ENCODE data around the gene KRTAP10-8.
"Not testable (repeated sequence)": the region's sequence is repeated elsewhere in the genome, so short reads cannot be mapped to it uniquely, and the experiment has no call there.

The KRTAP10-8 gene

DNA sequence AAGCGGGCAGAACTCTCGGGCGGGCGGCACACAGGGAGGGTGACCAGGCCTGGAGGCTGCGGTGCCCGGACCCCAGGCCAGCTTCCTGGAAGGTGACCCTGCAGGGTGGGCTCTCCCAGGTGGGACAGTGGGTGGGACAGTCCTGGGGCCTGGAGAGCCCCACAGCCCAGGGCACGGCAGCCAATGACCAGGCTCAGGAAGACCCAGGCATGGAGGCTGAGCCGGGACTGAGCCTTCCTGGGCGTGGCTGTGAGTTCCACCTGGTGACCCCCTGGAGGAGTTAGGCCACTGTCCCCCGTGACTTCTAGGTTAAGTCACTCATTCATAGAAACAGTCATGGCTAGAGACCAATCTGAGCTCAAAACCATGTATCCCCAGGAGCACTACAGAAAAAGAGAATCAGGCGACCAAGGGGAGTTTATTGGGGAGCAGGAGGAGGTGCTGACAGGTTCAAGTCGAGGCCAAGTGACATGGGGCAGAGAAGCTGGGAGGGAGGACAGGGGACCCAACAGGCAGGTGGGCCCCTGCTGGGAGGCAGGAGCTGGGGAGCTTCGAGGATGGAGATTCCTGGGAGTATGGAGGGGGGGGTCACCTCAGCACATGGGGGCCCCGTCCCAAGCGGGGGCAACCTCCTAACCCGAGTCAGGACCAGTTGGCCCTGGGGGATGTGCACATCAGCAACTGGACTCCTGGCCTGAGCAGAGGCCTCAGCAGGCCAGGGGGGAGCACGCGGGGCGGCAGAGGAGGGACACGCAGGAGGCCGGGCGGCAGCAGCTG lies 32.6 kb upstream of the KRTAP10-8 start:
- DNase-seq (ENCODE audit: low read depth in 4 of 4, low spot score in 1 of 4), result no peak

DNA sequence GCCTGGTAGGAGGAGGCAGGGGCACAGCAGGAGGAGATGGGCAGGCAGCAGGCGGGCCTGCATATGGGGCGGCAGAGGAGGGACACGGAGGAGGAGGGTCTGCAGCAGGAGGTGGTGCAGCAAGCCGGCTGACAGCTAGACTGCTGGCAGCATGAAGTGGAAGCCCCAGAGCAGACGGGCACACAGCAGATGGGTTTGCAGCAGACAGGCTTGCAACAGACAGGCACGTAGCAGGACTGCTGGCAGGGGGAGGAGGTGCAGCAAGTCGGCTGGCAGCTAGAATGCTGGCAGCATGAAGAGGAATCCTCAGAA lies 32.1 kb upstream of the KRTAP10-8 start:
- no peak for DNase-seq (ENCODE audit: low read depth in 4 of 4, low spot score in 1 of 4)

DNA sequence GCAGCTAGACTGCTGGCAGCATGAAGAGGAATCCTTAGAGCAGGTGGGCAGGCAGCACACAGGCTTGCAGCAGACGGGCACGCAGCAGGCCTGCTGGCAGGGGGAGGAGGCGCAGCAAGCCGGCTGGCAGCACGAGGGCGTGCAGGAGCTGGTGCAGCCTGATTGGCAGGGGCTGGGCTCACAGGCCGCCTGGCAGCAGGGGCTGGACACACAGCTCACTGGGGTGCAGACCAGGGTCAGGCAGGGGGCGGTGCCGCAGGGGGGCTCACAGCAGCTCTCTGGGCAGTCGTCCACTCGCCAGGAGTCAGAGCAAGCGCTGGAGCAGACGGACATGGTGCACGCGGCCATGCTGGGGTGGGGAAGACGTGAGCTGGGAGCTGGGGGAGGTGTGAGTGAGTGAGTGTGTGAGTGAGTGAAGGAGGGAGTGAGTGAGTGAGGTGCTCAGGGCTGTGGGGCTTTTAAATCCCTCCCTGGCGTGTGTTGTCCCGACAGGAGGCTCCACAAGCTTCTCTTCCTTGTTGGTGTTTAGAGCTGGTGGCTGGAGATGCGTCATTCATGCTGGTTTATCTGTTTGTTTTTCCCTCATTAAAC lies 31.6 kb upstream of the KRTAP10-8 start, which contains the start of gene KRTAP10-5:
Gene KRTAP10-5 (minus strand): TSS at position 374 of the 591 bp plus-strand sequence. CDS start 26 bp downstream, at position 348.
- not testable (repeated sequence) for DNase-seq (ENCODE audit: low read depth in 4 of 4, low spot score in 1 of 4)

DNA sequence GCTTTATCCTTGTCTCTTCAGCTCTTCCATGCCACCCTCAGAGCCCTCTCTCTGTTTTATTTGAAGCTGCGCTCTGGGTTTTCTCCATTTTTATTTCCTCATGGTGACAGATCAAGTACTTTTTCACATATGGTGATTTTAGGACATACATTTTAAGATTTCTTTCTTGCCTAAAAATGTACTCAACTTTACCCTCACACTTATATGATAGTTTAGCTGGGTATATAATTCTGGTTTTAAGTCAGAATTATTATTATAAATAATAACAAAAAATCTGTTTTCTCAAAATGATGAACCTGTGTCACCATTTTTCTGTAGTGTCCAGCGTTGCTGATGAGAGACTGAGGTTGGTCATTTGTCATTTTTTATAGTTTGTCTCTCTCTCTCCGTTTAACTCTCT lies 30.7 kb upstream of the KRTAP10-8 start:
- DNase-seq (ENCODE audit: low read depth in 4 of 4, low spot score in 1 of 4), result no peak

DNA sequence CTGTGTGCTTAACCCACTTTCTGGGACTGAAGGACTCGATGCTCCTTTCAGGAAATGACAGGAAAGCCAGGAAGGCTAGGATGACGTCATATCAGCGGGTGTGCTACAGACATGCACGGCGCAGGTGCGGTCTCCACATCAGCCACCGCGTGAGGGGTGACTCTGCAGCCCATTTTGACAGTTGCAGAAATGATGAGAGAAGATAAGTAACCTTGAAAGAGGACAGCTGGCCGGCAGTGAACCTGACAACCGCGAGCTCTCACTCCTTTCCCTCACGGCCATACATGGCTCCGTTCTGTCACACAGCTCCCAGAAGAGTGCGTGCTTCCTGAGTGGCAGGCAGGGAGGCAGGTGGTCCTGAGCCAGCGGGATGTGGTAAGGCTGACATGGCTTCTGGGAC lies 29.8 kb upstream of the KRTAP10-8 start:
- no peak for DNase-seq (ENCODE audit: low read depth in 4 of 4, low spot score in 1 of 4)

DNA sequence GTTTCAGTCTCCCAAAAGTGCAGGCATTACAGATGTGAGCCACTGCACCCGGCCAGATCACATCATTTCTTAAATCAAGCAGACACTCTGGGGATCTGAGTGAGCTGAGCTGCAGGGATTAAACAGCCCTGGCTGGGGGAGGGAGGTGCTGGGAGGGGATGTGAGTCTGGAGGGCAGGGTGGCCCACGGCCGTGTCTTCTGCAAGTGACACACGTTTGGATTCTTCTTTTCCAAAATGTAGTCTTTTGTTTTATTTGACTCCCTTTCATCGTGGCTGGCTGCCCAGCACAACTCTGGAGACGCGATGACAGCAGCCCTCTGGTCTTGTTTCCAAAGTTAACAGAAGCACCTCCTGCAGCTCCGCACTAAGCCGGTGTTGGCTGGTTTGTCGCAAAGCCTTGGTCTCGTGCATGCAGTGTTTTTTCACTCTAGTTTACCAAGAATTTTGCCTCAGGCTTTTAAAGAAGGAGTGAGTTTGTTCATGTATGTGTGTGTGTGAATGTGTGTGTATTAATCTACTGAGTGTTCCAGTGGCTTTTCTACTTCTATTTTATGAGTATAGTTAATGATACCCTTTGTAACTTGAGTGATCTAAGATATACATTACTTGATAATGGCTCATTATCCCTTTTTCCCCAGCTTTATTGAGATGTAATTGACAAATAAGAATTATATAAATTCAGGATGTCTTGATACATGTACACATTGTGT lies 28.6 kb upstream of the KRTAP10-8 start:
- DNase-seq (ENCODE audit: low read depth in 4 of 4, low spot score in 1 of 4), result no peak

DNA sequence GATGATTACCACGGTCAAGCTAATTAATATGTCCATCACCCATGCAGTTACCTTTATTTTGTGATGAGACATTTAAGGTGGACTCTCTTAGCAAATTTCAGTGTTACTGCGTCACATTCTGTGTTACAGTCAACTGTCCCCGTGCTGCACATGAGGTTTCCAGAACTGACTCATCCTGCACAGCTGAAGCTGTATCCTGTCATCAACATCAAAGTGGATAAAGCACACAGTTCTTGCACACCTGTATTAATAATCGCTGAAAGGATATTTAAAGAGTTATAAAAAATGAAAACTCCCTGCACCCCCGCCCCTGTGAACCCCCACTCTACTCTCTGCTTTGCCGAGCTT lies 28.1 kb upstream of the KRTAP10-8 start:
- DNase-seq (ENCODE audit: low read depth in 4 of 4, low spot score in 1 of 4), result no peak

DNA sequence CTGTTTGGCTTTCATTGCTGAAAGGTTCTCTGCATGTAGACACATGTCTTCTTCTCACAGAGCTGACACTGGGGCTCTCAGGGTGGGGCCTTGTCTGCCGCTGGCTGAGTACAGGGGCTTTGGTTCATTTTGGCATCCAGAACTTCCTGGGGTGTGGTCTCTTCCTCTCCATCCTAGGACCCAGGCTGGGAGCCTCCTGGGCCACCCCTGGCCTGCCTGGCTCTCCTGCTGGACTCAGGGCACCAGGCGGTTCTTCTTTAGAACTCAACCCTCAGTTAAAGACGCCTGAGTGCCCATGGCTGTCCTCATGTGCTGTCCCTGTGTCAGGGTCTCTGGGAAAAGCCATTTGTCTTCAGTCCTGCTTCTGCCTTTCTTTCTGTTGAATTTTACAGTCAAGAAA lies 26.0 kb upstream of the KRTAP10-8 start:
- DNase-seq (ENCODE audit: low read depth in 4 of 4, low spot score in 1 of 4), result no peak

DNA sequence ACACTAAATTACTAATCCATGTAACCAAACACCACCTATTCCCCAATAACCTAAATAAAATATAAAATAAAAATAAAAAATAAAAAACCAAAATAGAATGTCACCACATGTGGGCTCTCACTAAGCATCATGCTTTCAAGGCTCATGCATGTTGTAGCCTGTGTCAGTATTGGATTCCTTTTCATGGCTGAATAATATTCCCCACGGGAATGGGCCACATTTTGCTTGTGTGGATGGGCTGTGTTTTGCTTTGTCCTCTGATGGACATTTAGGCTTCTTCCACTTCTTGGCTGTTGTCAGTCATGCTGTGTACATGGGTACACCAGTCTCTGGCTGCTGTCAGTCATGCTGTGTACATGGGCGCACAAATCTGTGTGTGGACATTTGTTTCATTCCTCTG lies 22.8 kb upstream of the KRTAP10-8 start:
- DNase-seq (ENCODE audit: low read depth in 4 of 4, low spot score in 1 of 4), result no peak

DNA sequence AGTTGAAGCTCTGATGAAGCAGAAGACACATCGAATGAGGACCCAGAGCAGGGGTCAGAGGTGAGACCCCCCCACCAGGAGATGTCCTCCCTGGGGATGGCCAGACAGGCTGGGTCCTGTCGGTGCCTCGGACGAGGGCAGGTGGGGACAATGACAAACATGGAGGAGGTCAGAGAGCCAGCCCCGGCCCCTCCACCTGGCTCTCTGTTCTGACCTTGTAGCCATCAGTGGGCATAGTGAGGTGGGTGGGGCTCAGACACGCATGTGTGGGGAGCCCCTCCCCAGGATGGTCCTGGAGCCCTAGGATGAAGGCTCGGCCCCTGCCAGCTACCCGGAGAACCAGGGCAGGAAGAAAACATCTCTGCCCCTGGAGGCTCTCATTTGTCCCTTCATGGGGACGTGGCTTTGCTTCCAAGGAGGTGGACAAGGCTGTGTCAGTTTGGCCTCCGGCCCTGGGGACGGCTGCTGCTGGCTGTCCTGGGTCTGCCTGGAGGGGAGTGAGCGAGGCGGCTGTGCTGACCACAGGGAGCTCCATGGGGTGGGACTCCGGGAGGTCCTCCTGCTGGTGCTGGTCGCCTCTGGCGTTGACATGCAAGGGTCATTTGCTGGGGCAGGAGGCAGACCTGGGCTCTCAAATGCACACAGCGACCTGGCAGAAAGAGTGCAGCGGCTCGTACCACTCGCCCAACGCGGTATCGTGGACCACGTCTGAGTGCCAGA lies 22.1 kb upstream of the KRTAP10-8 start:
- no peak for DNase-seq (ENCODE audit: low read depth in 4 of 4, low spot score in 1 of 4)

DNA sequence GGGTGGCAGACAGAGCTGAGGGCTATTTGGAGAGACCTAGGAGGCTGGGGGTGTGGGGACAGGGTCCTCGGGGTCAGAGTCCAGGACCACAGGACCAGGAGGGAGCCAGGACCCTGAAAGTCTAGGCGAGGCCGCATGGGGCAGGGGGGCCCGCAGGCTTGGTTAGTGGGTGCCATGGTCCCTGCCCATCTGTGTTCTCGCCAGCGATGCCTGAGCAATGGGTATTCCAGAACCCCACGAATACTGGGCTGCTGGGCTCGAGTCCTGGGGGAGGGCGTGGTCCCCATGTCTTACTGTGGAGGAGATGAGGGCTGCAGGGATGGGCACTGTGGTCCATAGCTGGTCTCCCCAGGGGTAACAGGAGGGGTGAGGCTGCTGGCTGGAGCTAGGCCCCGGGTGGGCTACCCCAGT lies 21.6 kb upstream of the KRTAP10-8 start:
- no peak for DNase-seq (ENCODE audit: low read depth in 4 of 4, low spot score in 1 of 4)

DNA sequence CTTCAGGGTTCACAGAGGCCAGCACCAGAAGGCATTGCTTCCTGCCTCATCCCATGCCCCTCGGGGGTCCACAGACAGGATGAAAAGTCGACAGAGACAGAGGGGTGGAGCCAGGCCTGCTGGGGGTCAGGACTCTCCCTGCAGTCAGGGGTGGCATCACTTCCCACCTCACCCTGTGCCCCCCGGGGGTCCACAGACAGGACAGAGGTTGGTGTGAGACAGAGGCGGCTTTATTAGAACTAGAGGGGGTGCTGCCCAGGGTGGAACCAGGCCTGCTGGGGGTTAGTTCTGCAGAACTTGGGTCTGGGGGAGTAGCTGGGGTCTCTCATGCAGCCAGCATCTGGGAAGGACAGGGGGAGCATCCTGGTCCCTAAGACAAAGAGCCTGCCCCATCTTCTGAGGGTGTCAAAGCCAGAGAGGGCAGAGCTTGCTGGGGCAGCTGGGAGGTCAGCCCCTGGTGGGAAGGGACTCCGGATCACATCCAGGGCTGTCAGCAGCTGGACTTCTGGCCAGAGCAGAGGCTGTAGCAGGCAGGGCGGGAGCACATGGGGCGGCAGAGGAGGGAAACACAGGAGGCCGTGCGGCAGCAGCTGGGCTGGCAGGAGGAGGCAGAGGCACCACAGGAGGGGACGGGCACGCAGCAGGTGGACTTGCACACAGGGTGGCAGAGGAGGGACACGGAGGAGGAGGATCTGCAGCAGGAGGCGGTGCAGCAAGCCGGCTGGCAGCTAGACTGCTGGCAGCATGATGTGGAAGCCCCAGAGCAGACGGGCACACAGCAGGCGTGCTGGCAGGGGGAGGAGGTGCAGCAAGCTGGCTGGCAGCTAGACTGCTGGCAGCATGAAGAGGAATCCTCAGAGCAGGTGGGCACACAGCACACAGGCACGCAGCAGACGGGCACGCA lies 20.7 kb upstream of the KRTAP10-8 start:
- DNase-seq (ENCODE audit: low read depth in 4 of 4, low spot score in 1 of 4), result not testable (repeated sequence)

DNA sequence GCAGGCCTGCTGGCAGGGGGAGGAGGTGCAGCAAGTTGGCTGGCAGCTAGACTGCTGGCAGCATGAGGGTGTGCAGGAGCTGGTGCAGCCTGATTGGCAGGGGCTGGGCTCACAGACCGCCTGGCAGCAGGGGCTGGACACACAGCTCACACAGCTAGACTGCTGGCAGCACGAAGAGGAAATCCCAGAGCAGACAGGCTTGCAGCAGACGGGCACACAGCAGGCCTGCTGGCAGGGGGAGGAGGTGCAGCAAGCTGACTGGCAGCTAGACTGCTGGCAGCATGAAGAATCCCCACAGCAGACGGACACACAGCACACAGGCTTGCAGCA lies 20.1 kb upstream of the KRTAP10-8 start:
- DNase-seq (ENCODE audit: low read depth in 4 of 4, low spot score in 1 of 4), result not testable (repeated sequence)

DNA sequence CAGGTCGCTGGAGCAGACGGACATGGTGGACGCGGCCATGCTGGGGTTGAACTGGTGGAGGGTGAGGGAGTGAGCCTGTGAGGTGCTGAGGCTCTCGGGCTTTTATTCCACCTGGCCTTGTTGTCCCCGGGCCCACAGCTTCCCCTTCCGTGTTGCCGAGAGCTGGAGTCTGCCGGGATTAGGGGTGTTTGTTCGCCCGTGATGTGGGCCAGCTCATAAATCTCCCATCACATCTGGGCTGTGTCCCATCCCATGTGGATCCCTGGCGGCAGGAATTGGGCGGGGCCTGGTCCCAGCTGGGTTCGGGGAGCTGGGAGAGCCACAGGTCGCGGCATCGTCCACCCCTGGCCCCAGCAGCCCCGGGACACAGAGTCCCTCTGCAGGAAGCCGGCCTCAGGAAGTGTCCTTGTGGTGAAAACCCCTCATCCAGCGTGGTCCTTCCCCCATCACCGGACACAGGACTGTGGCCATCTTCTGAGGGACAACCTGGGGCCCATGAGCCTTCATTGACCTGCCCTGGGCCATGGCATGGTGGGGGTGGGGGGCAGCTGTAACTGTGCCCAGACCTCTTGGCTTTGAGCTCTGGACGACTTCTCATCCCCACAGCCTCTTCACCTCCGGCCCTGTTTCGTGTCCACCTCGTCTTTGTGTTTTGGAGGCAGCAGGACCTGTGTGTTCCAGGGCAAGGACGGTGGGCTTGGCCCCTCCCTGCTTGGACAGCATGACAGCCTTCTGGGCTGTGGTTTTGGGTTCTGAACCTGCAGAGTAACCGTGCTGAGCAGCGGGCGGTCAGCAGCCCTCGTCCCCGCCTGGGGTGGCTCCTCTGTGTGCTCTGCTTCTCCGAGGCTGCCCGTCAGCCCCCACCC lies 19.2 kb upstream of the KRTAP10-8 start, which contains the start of gene KRTAP10-6:
Gene KRTAP10-6 (minus strand): TSS at position 60 of the 866 bp plus-strand sequence. CDS start 21 bp downstream, at position 39.
- DNase-seq (ENCODE audit: low read depth in 4 of 4, low spot score in 1 of 4), result no peak

DNA sequence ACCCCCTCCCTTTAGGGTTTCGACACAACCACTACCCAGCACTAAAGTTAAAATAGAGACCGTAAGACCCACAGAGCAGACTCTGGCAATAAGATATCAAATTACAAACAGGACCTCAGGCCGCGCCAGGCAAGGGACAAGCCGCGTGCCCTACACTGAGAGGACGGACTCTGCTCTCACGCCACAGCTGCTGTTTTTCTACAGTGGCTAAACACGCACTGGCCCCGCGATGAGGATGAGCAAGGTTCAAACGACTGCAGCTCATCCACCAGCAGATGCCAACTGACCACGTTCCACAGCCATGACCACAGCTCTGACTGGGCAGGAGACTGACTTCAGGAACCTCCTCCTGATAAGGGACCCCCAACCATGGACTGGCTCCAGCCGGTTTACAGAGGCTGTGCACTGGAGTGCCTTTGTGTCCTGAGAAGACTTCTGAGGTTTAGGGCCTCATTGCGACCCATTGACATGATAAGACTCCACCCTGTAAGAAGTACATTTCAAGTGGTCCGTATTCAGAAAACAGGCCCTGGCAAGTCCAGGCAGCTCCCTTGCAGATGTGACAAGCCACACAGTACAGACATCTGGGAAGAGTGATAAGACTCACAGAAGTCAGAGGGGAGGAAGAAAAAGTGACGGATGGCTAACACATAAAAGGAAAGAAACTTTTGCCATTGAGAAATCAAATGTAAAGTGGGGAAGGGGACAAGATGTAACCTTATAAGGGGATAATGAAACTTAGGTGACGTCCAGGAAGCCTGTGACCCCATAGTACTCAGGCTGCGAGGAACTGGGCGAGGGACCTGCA lies 18.1 kb upstream of the KRTAP10-8 start:
- DNase-seq (ENCODE audit: low read depth in 4 of 4, low spot score in 1 of 4), result no peak

DNA sequence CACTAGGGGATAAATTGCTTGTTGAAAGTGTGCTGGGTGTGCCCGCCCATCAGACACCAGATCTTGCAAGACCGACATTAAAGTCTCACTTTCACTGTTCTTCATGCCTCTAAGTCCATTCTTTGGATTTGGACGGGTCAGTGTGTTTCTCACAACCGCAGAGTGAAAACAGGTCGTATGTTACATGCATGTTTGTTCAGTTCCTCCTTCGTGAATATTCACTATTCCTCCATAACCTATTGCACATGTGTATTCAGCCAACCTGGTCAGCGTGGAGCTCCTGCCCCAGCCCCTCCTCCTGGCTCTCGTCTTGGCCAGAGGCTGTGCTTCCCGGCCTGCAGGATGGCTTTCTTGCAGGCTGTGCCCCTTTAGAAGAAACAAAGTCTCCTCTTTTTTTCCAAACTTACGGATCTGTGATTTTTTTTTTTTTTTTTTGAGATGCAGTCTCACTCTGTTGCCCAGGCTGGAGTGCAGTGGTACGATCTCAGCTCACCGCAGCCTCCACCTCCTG lies 17.4 kb upstream of the KRTAP10-8 start:
- no peak for DNase-seq (ENCODE audit: low read depth in 4 of 4, low spot score in 1 of 4)

DNA sequence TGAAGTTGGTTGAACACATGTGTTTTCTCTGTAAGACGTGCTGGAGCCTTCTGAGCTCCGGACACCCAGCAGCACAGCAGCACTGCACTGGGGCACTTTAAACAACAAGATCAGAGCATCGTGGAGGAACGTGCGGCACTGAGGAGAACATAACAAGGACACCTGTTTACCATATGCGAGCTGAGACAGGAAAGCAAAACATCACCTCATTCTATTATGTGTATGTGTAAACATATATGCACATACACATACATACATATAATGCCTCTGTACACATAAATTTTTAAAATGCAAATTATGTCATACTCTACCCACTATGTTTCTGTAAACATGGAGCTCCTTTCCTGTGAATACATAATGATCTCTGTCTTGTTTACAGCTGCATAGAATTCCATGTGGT lies 16.4 kb upstream of the KRTAP10-8 start:
- DNase-seq (ENCODE audit: low read depth in 4 of 4, low spot score in 1 of 4), result no peak

DNA sequence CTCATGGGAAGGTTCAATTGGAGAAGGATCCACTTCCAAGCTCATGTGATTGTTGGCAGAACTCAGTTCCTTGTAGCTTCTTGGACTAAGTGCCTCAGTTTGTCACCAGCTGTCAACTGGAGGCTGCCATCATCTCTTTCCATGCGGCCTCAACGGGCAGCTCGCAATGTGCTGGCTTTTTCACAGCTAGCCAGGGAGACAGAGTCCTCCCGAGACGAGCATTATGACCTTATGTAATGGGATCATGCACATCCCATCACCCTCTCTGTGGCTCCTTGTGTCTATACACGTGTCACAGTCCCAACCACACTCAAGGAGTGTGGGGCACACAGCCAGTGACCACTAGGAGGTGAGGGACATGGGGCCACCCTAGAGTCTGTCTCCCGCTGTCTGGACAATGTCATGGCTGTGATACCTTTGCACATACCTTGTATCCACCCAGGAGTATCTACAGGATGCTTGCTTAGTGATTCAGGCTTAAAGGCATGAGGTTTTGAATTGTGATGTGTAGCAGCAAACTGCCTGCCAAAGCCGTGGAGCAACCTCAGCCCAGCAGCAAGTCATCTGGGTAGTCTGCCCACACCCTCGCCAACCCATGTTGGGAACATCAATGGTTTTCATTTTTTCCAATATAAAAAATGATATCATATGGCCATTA lies 15.7 kb upstream of the KRTAP10-8 start:
- DNase-seq (ENCODE audit: low read depth in 4 of 4, low spot score in 1 of 4), result no peak
